Measurements from ENCODE around the gene RAPGEF1. TPM values are rescaled to one million over a fixed set of nuclear protein-coding genes. Genes with fewer than 3 reads are reported as not detected.
A peak's percentile ranks its signal among the peaks of the same experiment; 100 is the strongest.
"Not testable (repeated sequence)": the region's sequence is repeated elsewhere in the genome, so short reads cannot be mapped to it uniquely, and the experiment has no call there.

Gene RAPGEF1
- total RNA-seq, 1 donor from 2014 or later: 69.4 TPM

- DNase-seq (ENCODE audit: low spot score); intact Hi-C loops (cut with DNase I); ATAC-seq: not testable (repeated sequence)
Observed at GRCh38 chr9:131662289-131662621, 77.6 kb downstream of the RAPGEF1 start.

- DNase-seq (ENCODE audit: low spot score) (no peak), ATAC-seq (no peak)
- intact Hi-C loops (cut with DNase I): no loop called here
Observed at GRCh38 chr9:131661568-131662288, 78.1 kb downstream of the RAPGEF1 start.

GRCh38 chr9:131660466-131661405 lies 79.1 kb downstream of the RAPGEF1 start:
- peak; percentile 49 for ATAC-seq
- DNase-seq (ENCODE audit: low spot score): no peak
- intact Hi-C loops (cut with DNase I): no loop called here

GRCh38 chr9:131658377-131659129 lies 81.3 kb downstream of the RAPGEF1 start:
- DNase-seq (ENCODE audit: low spot score) (no peak), ATAC-seq (no peak)
- intact Hi-C loops (cut with DNase I): loop anchor here (10.0 kb wide), 1 partner anchor 64 kb away; no protein-coding TSS in a partner anchor

GRCh38 chr9:131657940-131658339 lies 81.9 kb downstream of the RAPGEF1 start:
- intact Hi-C loops (cut with DNase I): loop anchor here (10.0 kb wide), 1 partner anchor 63 kb away; no protein-coding TSS in a partner anchor
- DNase-seq (ENCODE audit: low spot score): no peak
- no peak for ATAC-seq

GRCh38 chr9:131657456-131657855 lies 82.4 kb downstream of the RAPGEF1 start:
- DNase-seq (ENCODE audit: low spot score) (no peak), ATAC-seq (no peak)
- intact Hi-C loops (cut with DNase I): loop anchor here (10.0 kb wide), 1 partner anchor 63 kb away; no protein-coding TSS in a partner anchor

GRCh38 chr9:131657037-131657377 lies 82.9 kb downstream of the RAPGEF1 start:
- intact Hi-C loops (cut with DNase I): loop anchor here (10.0 kb wide), 1 partner anchor 62 kb away; no protein-coding TSS in a partner anchor
- no peak for ATAC-seq
- no peak for DNase-seq (ENCODE audit: low spot score)

GRCh38 chr9:131656356-131657036 lies 83.4 kb downstream of the RAPGEF1 start:
- ATAC-seq (peak; percentile 88), DNase-seq (ENCODE audit: low spot score) (peak; percentile 78)
- intact Hi-C loops (cut with DNase I): loop anchor here (10.0 kb wide), 1 partner anchor 62 kb away; no protein-coding TSS in a partner anchor

- not testable (repeated sequence) for ATAC-seq; DNase-seq (ENCODE audit: low spot score)
- intact Hi-C loops (cut with DNase I): loop anchor here (5.0 to 10.0 kb wide), 2 partner anchors 60 to 1908 kb away; no protein-coding TSS in a partner anchor
Observed at GRCh38 chr9:131654369-131654768, 85.5 kb downstream of the RAPGEF1 start.

GRCh38 chr9:131651599-131651998 lies 88.3 kb downstream of the RAPGEF1 start:
- ATAC-seq (no peak), DNase-seq (ENCODE audit: low spot score) (no peak)
- intact Hi-C loops (cut with DNase I): loop anchor here (5.0 to 10.0 kb wide), 2 partner anchors 57 to 1911 kb away; no protein-coding TSS in a partner anchor

GRCh38 chr9:131651160-131651559 lies 88.7 kb downstream of the RAPGEF1 start:
- DNase-seq (ENCODE audit: low spot score): no peak
- intact Hi-C loops (cut with DNase I): loop anchor here (5.0 to 10.0 kb wide), 2 partner anchors 56 to 1911 kb away; no protein-coding TSS in a partner anchor
- ATAC-seq: no peak

- ATAC-seq (peak; percentile 70), DNase-seq (ENCODE audit: low spot score) (no peak)
- intact Hi-C loops (cut with DNase I): loop anchor here (5.0 to 10.0 kb wide), 2 partner anchors 55 to 1912 kb away; no protein-coding TSS in a partner anchor
Observed at GRCh38 chr9:131650254-131650653, 89.6 kb downstream of the RAPGEF1 start.

- DNase-seq (ENCODE audit: low spot score): no peak
- ATAC-seq: no peak
- intact Hi-C loops (cut with DNase I): loop anchor here (5.0 to 10.0 kb wide), 2 partner anchors 55 to 1913 kb away; no protein-coding TSS in a partner anchor
Observed at GRCh38 chr9:131649646-131650045, 90.2 kb downstream of the RAPGEF1 start.

- ATAC-seq (no peak), DNase-seq (ENCODE audit: low spot score) (no peak)
- intact Hi-C loops (cut with DNase I): no loop called here
Observed at GRCh38 chr9:131645078-131645776, 94.6 kb downstream of the RAPGEF1 start.

- DNase-seq (ENCODE audit: low spot score) (no peak), ATAC-seq (no peak)
- intact Hi-C loops (cut with DNase I): no loop called here
Observed at GRCh38 chr9:131642496-131643083, 97.3 kb downstream of the RAPGEF1 start.

GRCh38 chr9:131641618-131642495 lies 98.0 kb downstream of the RAPGEF1 start:
- peak; percentile 93 for ATAC-seq
- DNase-seq (ENCODE audit: low spot score): peak; percentile 76
- intact Hi-C loops (cut with DNase I): no loop called here

Data from sciatic nerve (tissue), 2 donors.